Activated T-helper 17 cell treated with anti-CD3 and anti-CD28 coated beads, Interleukin-2, amount 50 U/mL, for 72 hours (primary cell): ENCODE data around the gene MAPK13. TPM values are rescaled to one million over a fixed set of nuclear protein-coding genes. Genes with fewer than 3 reads are reported as not detected.

Experiments
- ATAC-seq: fragments of 150-1000 bp; cut with Tn5 transposase; replicated peaks from 2 replicates; pipeline ENCODE4 v1.10.0; 2021; ENCODE audit warnings: mild to moderate bottlenecking, moderate library complexity
- H3K27ac Mint-ChIP-seq: one replicate; pipeline ENCODE4 v1.8.0; 2022; ENCODE audit warnings: mixed read lengths
- H3K27me3 Mint-ChIP-seq: one replicate; pipeline ENCODE4 v1.8.0; 2022; ENCODE audit warnings: mixed read lengths
- H3K36me3 Mint-ChIP-seq: one replicate; pipeline ENCODE4 v1.8.0; 2022; ENCODE audit warnings: low read depth, mild to moderate bottlenecking, mixed read lengths
- H3K4me1 Mint-ChIP-seq: one replicate; pipeline ENCODE4 v1.8.0; 2022; ENCODE audit warnings: mixed read lengths
- H3K4me3 Mint-ChIP-seq: one replicate; pipeline ENCODE4 v1.8.0; 2022; ENCODE audit warnings: mild to moderate bottlenecking, mixed read lengths
- H3K9me3 Mint-ChIP-seq: one replicate; pipeline ENCODE4 v1.8.0; 2022; ENCODE audit warnings: mixed read lengths
- total RNA-seq, 2 donors: library from RNA; stranded (reverse); gene quantifications; one replicate each; pipeline ENCODE4 v1.2.3, GENCODE V29; 2022

MAPK13 gene
- total RNA-seq, 2 donors from 2014 or later, result 53.6 to 58.7 TPM

DNA sequence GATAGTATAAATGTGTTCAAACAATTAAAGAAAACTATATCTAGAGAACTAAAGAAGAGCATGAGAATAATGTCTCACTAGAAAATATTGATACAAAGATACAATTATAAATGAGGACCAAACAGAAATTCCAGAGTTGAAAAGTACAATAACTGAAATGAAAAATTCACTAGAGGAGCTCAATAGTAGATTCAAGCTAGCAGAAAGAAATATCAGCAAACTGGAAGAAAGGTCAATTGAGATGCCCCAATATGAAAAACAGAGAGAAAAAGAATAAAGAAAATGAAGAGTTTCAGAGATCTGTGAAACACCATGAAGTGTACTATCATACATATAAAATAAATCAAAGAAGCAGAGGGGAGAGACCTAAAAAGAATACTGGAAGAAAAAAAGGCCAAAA, 48.2 kb downstream of the MAPK13 start:
- H3K27ac Mint-ChIP-seq, result no peak overlapping the region
- H3K9me3 Mint-ChIP-seq, result peaks cover 12% of the 10 kb centered on the region
- H3K36me3 Mint-ChIP-seq, result peaks cover 6% of the 10 kb centered on the region
- H3K27me3 Mint-ChIP-seq, result peaks cover 3% of the 10 kb centered on the region
- ATAC-seq, result no peak
- no peak overlapping the region for H3K4me3 Mint-ChIP-seq
- H3K4me1 Mint-ChIP-seq, result peaks cover 8% of the 10 kb centered on the region

DNA sequence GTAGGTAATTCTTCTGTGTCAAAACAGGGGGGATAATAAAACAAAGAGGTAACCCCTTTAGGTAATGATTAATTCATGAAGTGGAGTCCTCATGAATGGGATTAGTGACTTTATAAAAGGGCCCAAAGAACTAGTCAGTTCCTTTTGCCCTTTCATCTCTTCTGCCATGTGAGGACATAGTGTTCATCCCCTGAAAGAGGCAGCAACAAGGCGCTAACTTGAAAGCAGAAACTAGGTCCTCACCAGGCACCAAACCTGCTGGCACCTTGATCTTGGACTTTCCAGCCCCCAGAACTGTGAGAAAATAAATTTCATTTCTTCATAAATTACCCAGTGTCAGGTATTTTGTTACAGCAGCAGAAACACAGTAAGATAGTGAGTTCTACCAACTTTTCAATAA, 49.8 kb downstream of the MAPK13 start:
- no peak overlapping the region for H3K4me3 Mint-ChIP-seq
- peaks cover 6% of the 10 kb centered on the region for H3K36me3 Mint-ChIP-seq
- peaks cover 8% of the 10 kb centered on the region for H3K4me1 Mint-ChIP-seq
- ATAC-seq, result no peak
- H3K27ac Mint-ChIP-seq, result no peak overlapping the region
- peaks cover 12% of the 10 kb centered on the region for H3K9me3 Mint-ChIP-seq
- peaks cover 3% of the 10 kb centered on the region for H3K27me3 Mint-ChIP-seq

DNA sequence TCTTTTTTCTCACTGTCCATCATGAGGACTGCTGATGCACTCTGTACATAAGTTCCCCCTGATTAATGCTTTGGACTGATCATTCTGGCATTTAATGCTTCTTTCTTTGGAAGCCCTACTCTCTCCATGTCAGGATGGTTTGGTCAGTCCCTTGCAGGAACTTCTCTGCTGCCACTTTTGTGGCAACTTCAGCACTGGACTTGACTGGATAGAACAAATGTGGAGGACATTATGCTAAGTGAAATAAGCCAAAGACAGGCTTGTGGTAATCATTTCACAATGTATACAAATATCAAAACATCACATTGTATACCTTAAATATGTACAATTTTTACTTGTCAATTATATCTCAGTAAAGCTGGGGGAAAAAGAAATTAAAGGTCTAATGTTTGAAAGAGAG, 54.0 kb downstream of the MAPK13 start:
- no peak for ATAC-seq
- Mint-ChIP-seq H3K4me3 (no peak overlapping the region), H3K27ac (no peak overlapping the region), H3K36me3 (no peaks in the 10 kb centered on the region), H3K27me3 (no peaks in the 10 kb centered on the region), H3K9me3 (peaks cover 7% of the 10 kb centered on the region), H3K4me1 (no peaks in the 10 kb centered on the region)

DNA sequence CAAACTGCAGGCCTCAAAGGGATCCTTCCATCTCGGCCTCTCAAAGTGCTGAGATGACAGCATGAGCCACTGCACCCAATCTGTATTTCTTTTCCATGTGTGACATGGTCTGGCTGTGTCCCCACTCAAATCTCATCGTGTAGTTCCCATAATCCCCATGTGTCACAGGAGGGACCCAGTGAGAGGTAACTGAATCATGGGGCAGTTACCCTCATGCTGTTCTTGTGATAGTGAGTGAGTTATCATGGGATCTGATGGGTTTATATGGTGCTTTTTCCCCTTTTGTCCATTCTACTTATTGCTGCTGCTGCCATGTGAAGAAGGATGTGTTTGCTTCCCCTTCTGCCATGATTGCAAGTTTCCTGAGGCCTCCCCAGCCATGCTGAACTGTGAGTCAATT, 55.9 kb downstream of the MAPK13 start:
- ATAC-seq, result no peak
- no peaks in the 10 kb centered on the region for H3K27me3 Mint-ChIP-seq
- H3K9me3 Mint-ChIP-seq, result peaks cover 7% of the 10 kb centered on the region
- H3K36me3 Mint-ChIP-seq, result no peaks in the 10 kb centered on the region
- H3K4me3 Mint-ChIP-seq, result no peak overlapping the region
- H3K4me1 Mint-ChIP-seq, result no peaks in the 10 kb centered on the region
- no peak overlapping the region for H3K27ac Mint-ChIP-seq

DNA sequence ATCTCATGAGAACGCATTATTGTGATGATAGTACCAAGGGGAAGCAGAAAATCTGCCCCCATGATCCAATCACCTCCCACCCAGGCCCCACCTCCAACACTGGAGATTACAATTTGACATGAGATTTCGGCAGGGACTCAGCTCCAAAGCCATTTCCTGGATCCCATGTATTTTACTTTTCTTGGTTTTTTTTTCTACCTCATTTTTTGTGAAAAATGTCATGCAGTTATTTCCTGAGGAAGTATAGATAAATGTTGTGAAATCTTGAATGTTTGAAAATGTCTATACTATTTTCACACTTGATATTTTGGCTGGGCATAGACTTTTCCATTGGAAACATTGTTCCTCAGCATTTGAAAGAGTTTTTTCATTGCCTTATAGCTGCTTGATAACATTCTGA, 57.1 kb downstream of the MAPK13 start:
- Mint-ChIP-seq H3K4me3 (no peak overlapping the region), H3K36me3 (no peaks in the 10 kb centered on the region), H3K4me1 (no peaks in the 10 kb centered on the region), H3K27ac (no peak overlapping the region), H3K27me3 (no peaks in the 10 kb centered on the region), H3K9me3 (peaks cover 5% of the 10 kb centered on the region)
- ATAC-seq, result no peak

Other genes starting within 250 kb of the MAPK13 start
- 100 to 1,000 TPM in 1 of 2 donors, 10 to 100 TPM in 1; 83.5 to 101 TPM for gene SRPK1, start 209.4 kb upstream of the MAPK13 start, total RNA-seq
- gene SLC26A8, start 105.9 kb upstream of the MAPK13 start, total RNA-seq, result not detected
- gene MAPK14, start 102.7 kb upstream of the MAPK13 start, total RNA-seq, result 10 to 100 TPM; 36.5 to 51.3 TPM
- gene BRPF3, start 66.2 kb downstream of the MAPK13 start, total RNA-seq, result 10 to 100 TPM; 17.7 to 21.8 TPM
- not detected for gene PNPLA1, start 139.5 kb downstream of the MAPK13 start, total RNA-seq
- gene BNIP5, start 206.4 kb downstream of the MAPK13 start, total RNA-seq, result not detected